Activated naive CD8-positive, alpha-beta T cell treated with anti-CD3 and anti-CD28 coated beads, Interleukin-2, amount 50 U/mL, for 24 hours (primary cell): ENCODE measurements around the gene CPD.
A peak's percentile ranks its signal among the peaks of the same experiment; 100 is the strongest.
"Not testable (repeated sequence)": the region's sequence is repeated elsewhere in the genome, so short reads cannot be mapped to it uniquely, and the experiment has no call there.

ENCODE experiments used
- ATAC-seq: fragments of 150-1000 bp; cut with Tn5 transposase; one replicate; pipeline ENCODE4 v1.10.0; 2021
- DNase-seq: peaks from one replicate; pipeline ENCODE4 v3.0.0; 2021
- H3K27ac Mint-ChIP-seq: one replicate; pipeline ENCODE4 v1.8.0; 2021; ENCODE audit warnings: mild to moderate bottlenecking, mixed read lengths
- H3K27me3 Mint-ChIP-seq: one replicate; pipeline ENCODE4 v1.8.0; 2021; ENCODE audit warnings: mixed read lengths
- H3K36me3 Mint-ChIP-seq: one replicate; pipeline ENCODE4 v1.8.0; 2021; ENCODE audit warnings: low read depth, mixed read lengths
- H3K4me1 Mint-ChIP-seq: one replicate; pipeline ENCODE4 v1.8.0; 2021; ENCODE audit warnings: mixed read lengths
- H3K4me3 Mint-ChIP-seq: one replicate; pipeline ENCODE4 v1.8.0; 2021; ENCODE audit warnings: mild to moderate bottlenecking, moderate library complexity, mixed read lengths
- H3K9me3 Mint-ChIP-seq: one replicate; pipeline ENCODE4 v1.8.0; 2021; ENCODE audit warnings: mixed read lengths

Gene CPD

GRCh38 chr17:30378825-30379302 is at the start of gene CPD:
CPD (plus strand) TSS chr17:30378927; CDS start chr17:30378981, 54 bp downstream.
- Mint-ChIP-seq H3K9me3 (peaks cover 3% of the 10 kb centered on the region), H3K27me3 (no peaks in the 10 kb centered on the region), H3K4me3 (peak within 1 kb of the TSS; percentile 82), H3K36me3 (peaks cover 8% of the 10 kb centered on the region), H3K4me1 (peaks cover 65% of the 10 kb centered on the region), H3K27ac (peak within 1 kb of the TSS; percentile 85)
- ATAC-seq (peak; percentile 83), DNase-seq (peak; percentile 98)

DNA sequence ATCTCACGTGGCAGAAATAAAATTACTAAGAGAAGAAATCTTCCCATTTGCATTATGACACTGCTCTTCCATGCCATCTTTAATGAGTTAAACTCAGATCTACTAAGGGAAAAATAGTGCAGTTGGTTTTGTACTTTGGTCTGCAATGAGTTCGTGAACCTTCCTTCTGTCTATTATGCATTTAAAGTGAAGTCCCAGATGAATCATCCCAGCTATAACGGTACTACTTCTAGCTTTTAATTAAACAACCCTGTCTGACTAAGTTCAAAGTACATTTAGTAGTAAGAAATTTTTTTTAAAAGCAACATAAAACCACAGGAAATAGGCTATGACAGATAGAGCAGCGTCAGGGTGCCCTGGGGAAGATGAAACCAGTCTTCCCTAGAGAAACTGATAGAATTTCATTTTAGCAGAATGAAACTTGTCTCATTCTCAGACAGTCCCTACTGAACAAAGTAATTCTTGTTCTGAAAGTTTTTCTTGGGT is 46.6 kb upstream of the CPD start:
- Mint-ChIP-seq H3K4me3 (peak overlapping the region; percentile 45), H3K9me3 (no peaks in the 10 kb centered on the region), H3K4me1 (peaks cover 36% of the 10 kb centered on the region)

GRCh38 chr17:30333503-30334360 is 45.0 kb upstream of the CPD start, which contains the start of gene TMIGD1:
TMIGD1 (minus strand) TSS chr17:30334057; CDS start chr17:30332133, 1,924 bp downstream.
- H3K36me3 Mint-ChIP-seq: no peaks in the 10 kb centered on the region
- H3K4me1 Mint-ChIP-seq: peaks cover 36% of the 10 kb centered on the region
- no peak for ATAC-seq
- DNase-seq: no peak
- peak within 1 kb of the TSS; percentile 81 for H3K27ac Mint-ChIP-seq
- no peaks in the 10 kb centered on the region for H3K27me3 Mint-ChIP-seq
- H3K4me3 Mint-ChIP-seq: no peak within 1 kb of the TSS
- H3K9me3 Mint-ChIP-seq: no peaks in the 10 kb centered on the region

More for the DNA sequence above, 46.6 kb upstream of the CPD start:
- Mint-ChIP-seq H3K27ac (peak overlapping the region; percentile 81), H3K27me3 (no peaks in the 10 kb centered on the region), H3K36me3 (no peaks in the 10 kb centered on the region)
- ATAC-seq: peak; percentile 95
- DNase-seq: peak; percentile 29

DNA sequence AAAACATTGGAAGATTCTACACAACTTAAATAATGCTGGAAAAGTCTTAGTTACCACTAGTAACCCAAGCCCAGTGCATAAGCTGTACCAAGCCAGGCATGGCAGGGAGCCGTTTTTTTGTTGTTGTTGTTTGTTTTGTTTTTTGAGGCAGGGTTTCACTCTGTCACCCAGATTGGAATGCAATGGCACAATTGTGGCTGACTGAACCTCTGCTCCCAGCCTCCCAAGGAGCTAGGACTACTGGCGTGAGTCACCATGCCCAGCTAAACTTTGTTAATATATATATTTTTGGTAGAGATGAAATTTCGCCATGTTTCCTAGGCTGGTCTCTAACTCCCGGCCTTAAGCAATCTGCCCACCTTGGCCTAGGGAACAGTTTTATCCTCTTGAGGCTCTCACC is 44.3 kb upstream of the CPD start:
- DNase-seq (no peak), ATAC-seq (no peak)
- Mint-ChIP-seq H3K27me3 (no peaks in the 10 kb centered on the region), H3K9me3 (no peaks in the 10 kb centered on the region), H3K27ac (no peak overlapping the region), H3K4me3 (no peak overlapping the region), H3K4me1 (peaks cover 36% of the 10 kb centered on the region), H3K36me3 (no peaks in the 10 kb centered on the region)

DNA sequence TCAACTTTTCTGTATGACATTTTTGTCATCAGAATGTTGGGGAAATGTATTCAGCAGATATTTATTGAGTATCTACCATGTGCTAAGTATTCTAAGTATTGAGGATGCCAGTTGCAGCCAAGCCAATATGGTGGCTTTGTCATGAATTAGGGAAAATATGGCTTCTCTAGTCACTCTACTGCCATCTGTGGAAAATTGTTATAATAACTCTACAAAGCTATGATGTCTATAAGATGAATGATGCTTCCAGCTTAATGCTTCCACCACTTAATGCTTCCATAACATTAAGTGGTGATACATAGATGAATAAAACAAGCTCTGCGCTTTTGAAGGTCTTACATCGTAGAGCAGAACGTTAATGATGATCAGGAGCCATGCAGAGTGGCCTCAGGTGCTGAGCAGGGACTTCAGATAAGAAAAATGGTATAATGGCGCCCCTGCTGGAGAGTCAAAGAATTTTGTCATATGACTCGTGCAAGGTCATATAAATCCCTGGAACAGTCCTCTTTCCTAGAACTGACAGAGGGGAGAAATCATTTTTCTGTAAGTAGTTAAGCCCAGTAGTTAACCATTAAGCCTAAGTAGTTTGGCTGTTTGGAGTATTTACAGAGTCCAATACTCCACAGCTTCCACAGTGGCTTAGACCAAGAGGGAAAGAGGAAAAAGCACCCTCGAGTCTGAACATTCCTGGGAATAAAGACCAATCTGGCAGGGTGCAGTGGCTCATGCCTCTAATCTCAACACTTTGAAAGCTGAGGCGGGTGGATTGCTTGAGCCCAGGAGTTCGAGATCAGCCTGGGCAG is 42.2 kb upstream of the CPD start:
- peak; percentile 71 for DNase-seq
- peaks cover 34% of the 10 kb centered on the region for H3K4me1 Mint-ChIP-seq
- no peak overlapping the region for H3K4me3 Mint-ChIP-seq
- no peaks in the 10 kb centered on the region for H3K9me3 Mint-ChIP-seq
- no peaks in the 10 kb centered on the region for H3K36me3 Mint-ChIP-seq
- H3K27me3 Mint-ChIP-seq: no peaks in the 10 kb centered on the region
- ATAC-seq: no peak
- H3K27ac Mint-ChIP-seq: peak overlapping the region; percentile 12

GRCh38 chr17:30337393-30337999 is 41.2 kb upstream of the CPD start:
- H3K36me3 Mint-ChIP-seq: no peaks in the 10 kb centered on the region
- no peaks in the 10 kb centered on the region for H3K27me3 Mint-ChIP-seq
- no peak overlapping the region for H3K27ac Mint-ChIP-seq
- ATAC-seq (no peak), DNase-seq (no peak)
- no peak overlapping the region for H3K4me3 Mint-ChIP-seq
- H3K4me1 Mint-ChIP-seq: peaks cover 28% of the 10 kb centered on the region
- H3K9me3 Mint-ChIP-seq: no peaks in the 10 kb centered on the region

GRCh38 chr17:30339086-30339485 is 39.6 kb upstream of the CPD start:
- H3K36me3 Mint-ChIP-seq: no peaks in the 10 kb centered on the region
- no peak for ATAC-seq

GRCh38 chr17:30340801-30341356 is 37.8 kb upstream of the CPD start:
- peaks cover 23% of the 10 kb centered on the region for H3K4me1 Mint-ChIP-seq
- no peak overlapping the region for H3K27ac Mint-ChIP-seq
- H3K4me3 Mint-ChIP-seq: no peak overlapping the region
- H3K27me3 Mint-ChIP-seq: no peaks in the 10 kb centered on the region
- H3K9me3 Mint-ChIP-seq: no peaks in the 10 kb centered on the region
- DNase-seq (no peak), ATAC-seq (no peak)
- H3K36me3 Mint-ChIP-seq: no peaks in the 10 kb centered on the region

More at GRCh38 chr17:30339086-30339485, 39.6 kb upstream of the CPD start:
- no peaks in the 10 kb centered on the region for H3K9me3 Mint-ChIP-seq
- no peak for DNase-seq
- H3K27me3 Mint-ChIP-seq: no peaks in the 10 kb centered on the region
- no peak overlapping the region for H3K4me3 Mint-ChIP-seq
- H3K4me1 Mint-ChIP-seq: peaks cover 18% of the 10 kb centered on the region
- H3K27ac Mint-ChIP-seq: no peak overlapping the region

DNA sequence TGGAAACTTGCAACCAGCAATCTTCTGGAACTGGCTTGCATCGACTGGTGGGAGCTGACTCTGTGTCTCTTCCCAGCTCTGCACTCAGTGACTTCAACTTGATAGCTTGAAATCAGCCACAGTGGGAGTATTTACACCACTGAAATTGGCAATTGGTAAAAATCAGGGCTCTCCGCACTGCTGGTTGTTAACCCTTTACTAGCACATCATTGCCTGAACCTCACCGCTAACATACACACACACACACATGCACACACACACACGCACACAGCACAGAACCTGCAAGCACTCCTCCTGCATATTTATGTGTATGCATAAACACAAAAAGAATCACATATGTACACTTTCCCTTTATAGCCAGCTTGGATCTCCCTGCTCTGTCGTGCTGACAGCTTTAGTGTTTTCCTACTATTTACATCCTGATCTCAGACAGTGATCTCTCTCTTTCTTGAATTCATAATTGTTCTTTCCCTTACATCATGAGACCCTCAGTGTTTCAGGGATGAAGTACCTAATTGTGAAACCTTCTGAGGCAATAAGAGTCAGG is 37.0 kb upstream of the CPD start:
- ATAC-seq (no peak), DNase-seq (no peak)
- Mint-ChIP-seq H3K27me3 (no peaks in the 10 kb centered on the region), H3K4me3 (no peak overlapping the region), H3K4me1 (peaks cover 27% of the 10 kb centered on the region), H3K36me3 (no peaks in the 10 kb centered on the region), H3K27ac (no peak overlapping the region), H3K9me3 (no peaks in the 10 kb centered on the region)

GRCh38 chr17:30343244-30343643 is 35.5 kb upstream of the CPD start:
- H3K27me3 Mint-ChIP-seq, H3K4me3 Mint-ChIP-seq, H3K36me3 Mint-ChIP-seq, H3K27ac Mint-ChIP-seq, DNase-seq, H3K9me3 Mint-ChIP-seq, ATAC-seq: not testable (repeated sequence)
- H3K4me1 Mint-ChIP-seq: peaks cover 27% of the 10 kb centered on the region

DNA sequence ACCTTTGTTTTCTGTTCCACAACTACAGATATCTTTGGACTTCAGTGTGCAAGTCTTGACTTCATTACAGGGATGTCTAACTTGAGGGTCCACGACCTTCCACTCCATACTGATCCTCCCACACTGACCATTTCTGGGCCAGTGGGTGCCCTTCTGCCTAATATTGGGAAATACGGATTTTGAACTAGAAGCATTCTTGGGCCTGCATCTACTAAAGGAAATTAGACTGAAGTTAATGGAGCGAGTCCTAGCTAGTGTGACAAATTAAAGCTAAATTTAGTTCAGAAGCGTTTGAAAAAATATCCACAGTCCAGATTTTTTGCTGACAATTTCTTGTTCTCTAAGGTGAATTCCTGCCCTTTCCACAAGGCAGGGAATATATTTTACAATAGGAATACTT is 34.9 kb upstream of the CPD start:
- no peaks in the 10 kb centered on the region for H3K27me3 Mint-ChIP-seq
- no peak overlapping the region for H3K27ac Mint-ChIP-seq
- no peaks in the 10 kb centered on the region for H3K36me3 Mint-ChIP-seq
- ATAC-seq (no peak), DNase-seq (no peak)
- H3K4me3 Mint-ChIP-seq: no peak overlapping the region
- H3K4me1 Mint-ChIP-seq: peaks cover 27% of the 10 kb centered on the region
- no peaks in the 10 kb centered on the region for H3K9me3 Mint-ChIP-seq

DNA sequence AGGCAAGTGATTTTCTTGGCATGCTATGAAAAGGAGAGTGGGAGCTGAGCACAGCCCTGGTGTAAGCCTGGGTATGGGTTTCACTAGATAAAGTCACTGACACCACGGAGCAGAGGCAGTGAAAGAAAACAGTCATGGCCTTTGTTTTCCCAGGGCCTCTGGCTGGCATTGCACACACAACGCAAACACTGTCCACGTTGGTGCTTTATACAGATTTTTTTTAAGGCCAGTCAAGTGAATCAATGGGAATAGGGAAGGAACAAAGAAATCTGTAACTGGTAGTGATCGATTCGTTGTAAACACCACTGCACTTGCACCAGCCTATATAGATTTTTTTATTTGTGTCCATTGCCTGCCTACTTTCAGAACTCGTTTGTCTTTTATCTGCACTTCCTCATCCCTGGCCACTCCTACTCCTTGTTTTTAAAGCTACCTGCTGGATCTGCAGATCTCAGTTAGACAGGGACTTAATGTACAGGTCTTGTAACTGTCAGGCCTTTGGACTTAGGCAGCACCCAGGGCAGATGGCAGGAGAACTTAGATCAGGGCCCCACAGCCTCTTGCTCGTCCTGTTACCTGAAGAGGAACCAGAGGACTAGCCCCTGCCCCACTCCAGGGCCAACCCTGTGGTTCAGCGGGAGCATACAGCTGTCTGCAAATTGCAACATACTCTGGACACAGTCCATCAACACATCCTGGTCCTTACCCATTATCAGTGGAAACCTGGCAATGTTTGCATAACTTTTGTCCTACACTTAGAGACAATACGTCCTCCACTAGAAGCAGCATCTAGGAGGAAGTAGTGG is 34.2 kb upstream of the CPD start:
- no peak for ATAC-seq
- no peak for DNase-seq
- H3K27ac Mint-ChIP-seq: no peak overlapping the region

GRCh38 chr17:30345089-30345433 is 33.7 kb upstream of the CPD start:
- Mint-ChIP-seq H3K36me3 (no peaks in the 10 kb centered on the region), H3K4me1 (peaks cover 24% of the 10 kb centered on the region), H3K27ac (no peak overlapping the region), H3K4me3 (no peak overlapping the region), H3K9me3 (no peaks in the 10 kb centered on the region), H3K27me3 (no peaks in the 10 kb centered on the region)
- DNase-seq: no peak
- no peak for ATAC-seq

More for the DNA sequence above, 34.2 kb upstream of the CPD start:
- Mint-ChIP-seq H3K4me3 (no peak overlapping the region), H3K9me3 (no peaks in the 10 kb centered on the region), H3K36me3 (no peaks in the 10 kb centered on the region), H3K27me3 (no peaks in the 10 kb centered on the region), H3K4me1 (peaks cover 27% of the 10 kb centered on the region)
